HCT116 (cell line): ENCODE data around the gene GALNT2. TPM values are rescaled to one million over a fixed set of nuclear protein-coding genes. Genes with fewer than 3 reads are reported as not detected.

Source experiments
- ATAC-seq: fragments of 200-7000 bp; cut with Tn5 transposase; 2 replicates; pipeline ENCODE4 v1.9.1; 2020; ENCODE audit warnings: mild to moderate bottlenecking, moderate library complexity
- BruUV-seq: library from RNA; stranded (reverse); fragments of 400-500 nt; replicated peaks from 2 replicates; lab custom pipeline; 2021; lab: Mats Ljungman, UMichigan
- CTCF ChIA-PET: fragments of 300-600 bp; sonication (Branson Sonifier 250); formaldehyde crosslinking; loops from one replicate; lab custom pipeline; 2021; ENCODE audit warnings: antibody characterized with exemption; lab: Charles Lee
- POLR2A ChIA-PET: fragments of 300-600, 350-600 bp; sonication (Branson Sonifier 250); formaldehyde crosslinking; loops from one replicate; lab custom pipeline; 2021; ENCODE audit warnings: antibody characterized with exemption; lab: Charles Lee
- RAD21 ChIA-PET, 2 experiments: fragments of 300-600 bp; sonication (Branson Sonifier 250); formaldehyde crosslinking; loops; one replicate each; lab custom pipeline; 2023; ENCODE audit warnings: low total read pairs in 2 of 2; ENCODE audit not compliant: uncharacterized antibody in 2 of 2, unreplicated experiment in 2 of 2, low non-redundant PET in 1 of 2; lab: Charles Lee
- DNase-seq: peaks from one replicate; pipeline ENCODE4 v3.0.0-alpha.2; 2010; ENCODE audit warnings: low read depth, low spot score
- H2AFZ ChIP-seq: fragments of 200-600 bp; shearing (Covaris generic), sonication (generic); 2 replicates; pipeline ENCODE4 v1.6.1; 2017; ENCODE audit warnings: low read depth, mixed run types, mixed read lengths, antibody characterized with exemption, low read length; ENCODE audit not compliant: poor library complexity, severe bottlenecking
- H3K27ac ChIP-seq: 2 replicates; pipeline ENCODE4 v1.5.1; 2012; ENCODE audit warnings: low read depth, low read length
- H3K27me3 ChIP-seq: fragments of 200-600 bp; sonication (generic); 2 replicates; pipeline ENCODE4 v1.6.1; 2016; ENCODE audit warnings: mixed run types, low read length, mixed read lengths; ENCODE audit not compliant: insufficient read depth
- H3K36me3 ChIP-seq, 2 experiments: fragments of 200-500 bp in 1 of 2; fragments of 200-600 bp in 1 of 2; sonication (Bioruptor generic) in 1 of 2; sonication (generic) in 1 of 2; 2 replicates each; pipeline versions ENCODE4 v1.5.1 to v1.6.1; 2014 to 2016; ENCODE audit warnings: low read length in 2 of 2, inconsistent platforms in 1 of 2, mixed read lengths in 1 of 2, mixed run types in 1 of 2; ENCODE audit not compliant: insufficient read depth in 2 of 2, control insufficient read depth in 1 of 2
- H3K4me1 ChIP-seq, 2 experiments: fragments of 200-600 bp in 1 of 2; sonication (generic) in 1 of 2; 2 replicates each; pipeline versions ENCODE4 v1.5.1 to v1.6.1; 2012 to 2017; ENCODE audit warnings: low read length in 2 of 2, inconsistent platforms in 1 of 2, mild to moderate bottlenecking in 1 of 2, mixed read lengths in 1 of 2, mixed run types in 1 of 2, moderate library complexity in 1 of 2; ENCODE audit not compliant: insufficient read depth in 2 of 2, control insufficient read depth in 1 of 2
- H3K4me2 ChIP-seq: fragments of 200-600 bp; sonication (generic); 2 replicates; pipeline ENCODE4 v1.6.1; 2017; ENCODE audit warnings: mixed run types, low read length, mixed read lengths
- H3K4me3 ChIP-seq, 2 experiments: fragments of 200-600 bp in 1 of 2; sonication (generic) in 1 of 2; replicated peaks in 1 of 2; 2 replicates each; pipeline ENCODE4 v1.5.1; 2011 to 2016; ENCODE audit warnings: low read length in 2 of 2, control low read depth in 1 of 2, low read depth in 1 of 2, mild to moderate bottlenecking in 1 of 2, mixed read lengths in 1 of 2, mixed run types in 1 of 2
- H3K79me2 ChIP-seq: fragments of 200-600 bp; sonication (generic); 2 replicates; pipeline ENCODE4 v1.6.1; 2017; ENCODE audit warnings: mild to moderate bottlenecking, mixed run types, low read length, moderate library complexity, mixed read lengths; ENCODE audit not compliant: insufficient read depth
- H3K9ac ChIP-seq: fragments of 200-600 bp; sonication (generic); 2 replicates; pipeline ENCODE4 v1.6.1; 2016; ENCODE audit warnings: low read length, mixed read lengths
- H3K9me2 ChIP-seq: fragments of 200-600 bp; sonication (generic), shearing (Covaris generic); 2 replicates; pipeline ENCODE4 v1.6.1; 2017; ENCODE audit warnings: mixed run types, mild to moderate bottlenecking, moderate library complexity; ENCODE audit not compliant: insufficient read depth
- H3K9me3 ChIP-seq, 2 experiments: fragments of 200-500 bp in 1 of 2; fragments of 200-600 bp in 1 of 2; sonication (Bioruptor generic) in 1 of 2; sonication (generic) in 1 of 2; 2 replicates each; pipeline ENCODE4 v1.6.1; 2014 to 2017; ENCODE audit warnings: low read length in 2 of 2, mixed read lengths in 2 of 2, inconsistent platforms in 1 of 2, low read depth in 1 of 2, mild to moderate bottlenecking in 1 of 2, mixed run types in 1 of 2, moderate library complexity in 1 of 2; ENCODE audit not compliant: control insufficient read depth in 1 of 2, insufficient read depth in 1 of 2
- H4K20me1 ChIP-seq: fragments of 200-600 bp; sonication (generic), shearing (Covaris generic); 2 replicates; pipeline ENCODE4 v1.6.1; 2017; ENCODE audit warnings: mixed run types, mild to moderate bottlenecking, moderate library complexity; ENCODE audit not compliant: insufficient read depth
- CBX3 ChIP-seq: IDR thresholded peaks from 2 replicates; pipeline ENCODE4 v1.6.1; 2012; ENCODE audit warnings: low read depth
- CEBPB ChIP-seq: IDR thresholded peaks from 2 replicates; pipeline ENCODE4 v1.6.1; 2012; ENCODE audit warnings: low read depth
- CTCF ChIP-seq, 3 experiments: fragments of 200-600 bp in 1 of 3; sonication (generic) in 1 of 3; IDR thresholded peaks in 2 of 3; conservative IDR thresholded peaks in 1 of 3; 2 replicates each; pipeline ENCODE4 v1.5.1; 2012 to 2017; ENCODE audit warnings: low read depth in 2 of 3, low read length in 2 of 3, antibody characterized with exemption in 1 of 3, borderline replicate concordance in 1 of 3, control low read depth in 1 of 3, mild to moderate bottlenecking in 1 of 3, mixed read lengths in 1 of 3, mixed run types in 1 of 3, moderate library complexity in 1 of 3; ENCODE audit not compliant: insufficient read depth in 1 of 3
- EGR1 ChIP-seq: IDR thresholded peaks from 2 replicates; pipeline ENCODE4 v1.6.1; 2012; ENCODE audit warnings: low read depth
- ELF1 ChIP-seq: IDR thresholded peaks from 2 replicates; pipeline ENCODE4 v1.6.1; 2012; ENCODE audit warnings: low read depth, borderline replicate concordance
- EZH2 ChIP-seq: fragments of 200-600 bp; sonication (generic); IDR thresholded peaks from 2 replicates; pipeline ENCODE4 v1.6.1; 2017; ENCODE audit warnings: antibody characterized with exemption, mixed run types
- EZH2phosphoT487 ChIP-seq: fragments of 200-600 bp; IDR thresholded peaks from 2 replicates; pipeline ENCODE4 v1.6.1; 2018; ENCODE audit warnings: antibody characterized with exemption, borderline replicate concordance
- FOSL1 ChIP-seq: IDR thresholded peaks from 2 replicates; pipeline ENCODE4 v1.6.1; 2012; ENCODE audit warnings: low read depth
- JUND ChIP-seq: IDR thresholded peaks from 2 replicates; pipeline ENCODE4 v1.6.1; 2012
- POLR2A ChIP-seq: IDR thresholded peaks from 2 replicates; pipeline ENCODE4 v1.7.0; 2011; ENCODE audit warnings: borderline replicate concordance; ENCODE audit not compliant: insufficient read depth, insufficient read length; ENCODE audit errors: extremely low read depth
- POLR2AphosphoS5 ChIP-seq: IDR thresholded peaks from 2 replicates; pipeline ENCODE4 v1.6.1; 2011; ENCODE audit warnings: mild to moderate bottlenecking, low read depth, low read length, moderate library complexity
- RAD21 ChIP-seq: IDR thresholded peaks from 2 replicates; pipeline ENCODE4 v1.6.1; 2012; ENCODE audit warnings: low read depth, mild to moderate bottlenecking
- REST ChIP-seq: IDR thresholded peaks from 2 replicates; pipeline ENCODE4 v1.6.1; 2012; ENCODE audit warnings: low read depth
- SIN3A ChIP-seq: IDR thresholded peaks from 2 replicates; pipeline ENCODE4 v1.6.1; 2012; ENCODE audit warnings: low read depth
- SP1 ChIP-seq: IDR thresholded peaks from 2 replicates; pipeline ENCODE4 v1.6.1; 2012; ENCODE audit warnings: low read depth
- TCF7L2 ChIP-seq: IDR thresholded peaks from 2 replicates; pipeline ENCODE4 v1.7.0; 2011; ENCODE audit warnings: borderline replicate concordance, inconsistent platforms; ENCODE audit not compliant: insufficient read depth, insufficient read length; ENCODE audit errors: extremely low read depth
- ZFX ChIP-seq: fragments of 450-650 bp; IDR thresholded peaks from 2 replicates; pipeline ENCODE4 v1.6.1; 2017
- ZNF274 ChIP-seq: fragments of 200-500 bp; sonication (Bioruptor generic); IDR thresholded peaks from 2 replicates; pipeline ENCODE4 v1.6.1; 2014; ENCODE audit warnings: mild to moderate bottlenecking, low read depth, low read length, inconsistent platforms
- intact Hi-C: fragments of 100-400 bp; cut with micrococcal nuclease; formaldehyde crosslinking; loops from 2 replicates; pipeline ENCODE4 v1.10.0; 2022
- total RNA-seq: library from RNA; stranded (reverse); gene quantifications from one replicate; pipeline ENCODE4 v1.2.1, GENCODE V29; 2021; ENCODE audit not compliant: unreplicated experiment
- TF ChIP-seq, protein P1 (sequence below): IDR thresholded peaks from 2 replicates; pipeline ENCODE4 v1.6.1; 2011; ENCODE audit warnings: mild to moderate bottlenecking, low read length, moderate library complexity; ENCODE audit not compliant: insufficient replicate concordance; ENCODE audit errors: extremely low read depth

The GALNT2 gene
- total RNA-seq, 1 experiment from 2014 or later: 40.8 TPM

GRCh38 chr1:230094746-230095145 lies 27.7 kb downstream of the GALNT2 start:
- POLR2A ChIA-PET: interaction anchor here (1.0 kb wide), 1 partner anchor 9 kb away, joined by 3 read pairs; no protein-coding TSS in a partner anchor
- RAD21 ChIA-PET: no interaction called here
- H3K36me3 ChIP-seq: no peaks in the 10 kb centered on the region; a peak in 1 of 4 replicates
- no peak overlapping the region for H3K4me2 ChIP-seq
- BruUV-seq: no TSS peak
- no peak overlapping the region for H2AFZ ChIP-seq
- no peaks in the 10 kb centered on the region for H3K9me2 ChIP-seq
- CTCF ChIA-PET: no interaction called here
- no peak for TF ChIP-seq EZH2phosphoT487
- no peak for TF ChIP-seq CTCF (IDR thresholded peaks at IDR 0.05 in 2 of 3, conservative IDR thresholded peaks at IDR 0.05 in 1 of 3; ENCODE audit: borderline replicate concordance in 1 of 3, insufficient read depth in 1 of 3, low read depth in 2 of 3, low read length in 2 of 3)
- no peak for TF ChIP-seq ZNF274
- no peak for TF ChIP-seq JUND
- TF ChIP-seq SP1: no peak
- no peak for TF ChIP-seq CEBPB
- no peak for TF ChIP-seq SIN3A
- no peak for TF ChIP-seq TCF7L2
- TF ChIP-seq ELF1: no peak
- TF ChIP-seq, protein P1, sequence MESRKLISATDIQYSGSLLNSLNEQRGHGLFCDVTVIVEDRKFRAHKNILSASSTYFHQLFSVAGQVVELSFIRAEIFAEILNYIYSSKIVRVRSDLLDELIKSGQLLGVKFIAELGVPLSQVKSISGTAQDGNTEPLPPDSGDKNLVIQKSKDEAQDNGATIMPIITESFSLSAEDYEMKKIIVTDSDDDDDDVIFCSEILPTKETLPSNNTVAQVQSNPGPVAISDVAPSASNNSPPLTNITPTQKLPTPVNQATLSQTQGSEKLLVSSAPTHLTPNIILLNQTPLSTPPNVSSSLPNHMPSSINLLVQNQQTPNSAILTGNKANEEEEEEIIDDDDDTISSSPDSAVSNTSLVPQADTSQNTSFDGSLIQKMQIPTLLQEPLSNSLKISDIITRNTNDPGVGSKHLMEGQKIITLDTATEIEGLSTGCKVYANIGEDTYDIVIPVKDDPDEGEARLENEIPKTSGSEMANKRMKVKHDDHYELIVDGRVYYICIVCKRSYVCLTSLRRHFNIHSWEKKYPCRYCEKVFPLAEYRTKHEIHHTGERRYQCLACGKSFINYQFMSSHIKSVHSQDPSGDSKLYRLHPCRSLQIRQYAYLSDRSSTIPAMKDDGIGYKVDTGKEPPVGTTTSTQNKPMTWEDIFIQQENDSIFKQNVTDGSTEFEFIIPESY: no peak
- no peak for TF ChIP-seq EZH2
- TF ChIP-seq EGR1: no peak
- TF ChIP-seq REST: no peak
- TF ChIP-seq POLR2AphosphoS5: no peak
- no peak for TF ChIP-seq RAD21
- no peak for TF ChIP-seq ZFX
- TF ChIP-seq FOSL1: no peak
- TF ChIP-seq CBX3: no peak
- no peak for TF ChIP-seq POLR2A
- TF ChIP-seq, all 23 proteins: peak for 0
- H3K9me3 ChIP-seq: no peaks in the 10 kb centered on the region
- H3K27me3 ChIP-seq: no peaks in the 10 kb centered on the region
- no peak overlapping the region for H3K9ac ChIP-seq
- DNase-seq: no peak
- H3K27ac ChIP-seq: no peak overlapping the region
- H3K4me1 ChIP-seq: peaks cover 0 to 10% of the 10 kb centered on the region in 2 experiments; a peak in 3 of 4 replicates
- no peak overlapping the region for H3K4me3 ChIP-seq
- intact Hi-C loops: no loop called here
- no peaks in the 10 kb centered on the region for H4K20me1 ChIP-seq
- ATAC-seq: no peak
- no peaks in the 10 kb centered on the region; the same call in 1 of the 2 replicates for H3K79me2 ChIP-seq
